GM19467 (cell line): Measurements from ENCODE around the gene CAP1.

Experiments used
- ATAC-seq: cut with Tn5 transposase; IDR thresholded peaks from one replicate; pipeline ENCODE4 v1.9.1; 2021; ENCODE audit warnings: mild to moderate bottlenecking, moderate library complexity; ENCODE audit not compliant: unreplicated experiment

Gene CAP1

GRCh38 chr1:40094466-40095110 is 54.1 kb downstream of the CAP1 start:
- ATAC-seq, result no peak

- ATAC-seq, result no peak
These were observed 55.3 kb downstream of the CAP1 start for GRCh38 chr1:40095806-40096205.

DNA sequence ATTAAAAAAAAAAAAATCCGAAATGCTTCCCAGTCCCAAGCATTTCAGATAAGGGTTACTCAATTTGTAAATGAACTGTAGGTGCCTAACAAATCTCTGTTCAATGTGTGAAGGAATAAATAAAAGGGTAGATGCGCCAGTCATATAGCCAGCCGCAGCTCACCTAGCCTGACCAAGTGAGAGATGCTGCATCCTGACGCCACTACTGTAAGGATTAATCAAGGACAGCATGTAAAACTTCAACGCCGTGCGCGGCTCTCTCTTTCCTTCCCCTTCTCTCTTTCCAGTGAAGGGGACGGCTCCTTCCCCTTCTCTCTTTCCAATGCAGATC is 56.1 kb downstream of the CAP1 start:
- peak; percentile 31 for ATAC-seq

DNA sequence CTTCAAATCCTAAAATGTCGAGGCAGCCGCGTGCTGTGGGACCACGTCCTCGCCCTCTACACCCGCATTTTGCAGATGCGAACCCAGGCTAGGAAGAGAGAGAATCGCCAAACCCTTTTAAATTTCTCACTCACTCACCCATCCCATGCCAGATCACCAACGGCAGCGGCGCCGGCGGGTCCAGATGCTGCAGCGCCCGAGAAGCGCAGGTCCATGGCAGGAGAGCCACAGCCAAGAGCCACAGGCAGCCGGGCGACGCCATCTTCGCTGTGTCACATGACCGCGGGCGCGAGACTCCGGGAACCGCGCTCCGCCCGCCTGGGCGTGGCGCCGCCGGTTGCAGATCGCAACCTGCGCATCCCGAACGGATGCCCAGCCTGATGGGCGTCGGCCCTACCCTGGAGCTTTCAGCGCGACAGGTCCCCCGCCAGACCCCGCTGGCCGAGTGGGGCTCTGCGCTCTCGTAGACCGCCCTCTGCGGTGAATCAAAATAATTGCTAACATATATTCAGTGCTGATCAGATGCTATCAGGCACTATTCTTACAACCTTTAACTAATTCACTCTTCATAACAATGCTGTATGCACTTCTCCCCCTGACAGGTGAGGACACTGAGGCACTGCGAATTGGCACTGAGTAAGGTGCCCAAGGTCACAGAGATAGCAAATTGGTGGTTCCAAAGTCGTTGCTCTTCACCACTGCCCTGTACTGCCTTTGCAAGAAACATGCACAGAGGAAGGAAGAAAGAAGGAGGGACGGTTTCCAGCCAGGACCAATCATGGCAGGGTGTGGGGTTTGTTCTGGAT is 56.7 kb downstream of the CAP1 start, which contains the start of gene PPT1:
Gene PPT1 (minus strand): TSS at position 276 of the 806 bp plus-strand sequence. CDS start 14 bp downstream, at position 262.
- peak; percentile 81 for ATAC-seq

- no peak for ATAC-seq
These were observed 61.5 kb downstream of the CAP1 start for GRCh38 chr1:40102038-40102437.

GRCh38 chr1:40102896-40103295 is 62.4 kb downstream of the CAP1 start:
- no peak for ATAC-seq

- no peak for ATAC-seq
These were observed 64.5 kb downstream of the CAP1 start for GRCh38 chr1:40105028-40105427.

GRCh38 chr1:40107290-40107959 is 66.9 kb downstream of the CAP1 start:
- ATAC-seq, result no peak

- no peak for ATAC-seq
These were observed 69.9 kb downstream of the CAP1 start for GRCh38 chr1:40110389-40110788.

GRCh38 chr1:40114400-40114799 is 73.9 kb downstream of the CAP1 start:
- no peak for ATAC-seq

GRCh38 chr1:40120128-40120527 is 79.6 kb downstream of the CAP1 start:
- ATAC-seq, result no peak
